ENCODE measurements around the gene GRHPR.

GRHPR gene

DNA sequence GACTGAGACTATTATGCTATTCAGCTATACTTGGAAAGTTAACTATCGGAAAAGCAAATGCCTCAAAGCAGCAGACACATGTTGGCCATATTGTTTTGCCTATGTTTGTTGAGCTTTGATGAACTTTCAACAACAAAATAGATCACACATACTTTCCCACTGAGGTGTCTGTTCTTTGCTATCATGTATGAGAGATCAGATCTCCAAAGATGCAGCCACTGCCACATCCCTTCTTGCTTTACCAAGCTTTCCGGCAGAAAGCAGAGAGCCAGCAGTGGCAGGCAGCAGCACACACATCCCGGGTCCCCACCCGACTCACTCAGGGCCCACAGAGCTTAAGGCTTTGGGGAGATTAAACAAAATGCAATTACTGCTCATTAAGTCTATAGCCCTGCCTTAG is 23.9 kb downstream of the GRHPR start:
- H3K36me3 ChIP-seq (ENCODE audit: control insufficient read depth in 2 of 2, insufficient read depth in 1 of 2, low read length in 2 of 2), result peaks cover 0 to 25% of the 10 kb centered on the region in 2 experiments; a peak in 2 of 3 replicates
- ChIA-PET POLR2A (no interaction called here), CTCF (interaction anchor here (0.6 kb wide), 2 partner anchors 31 to 573 kb away, joined by 3 read pairs; no protein-coding TSS in a partner anchor)

DNA sequence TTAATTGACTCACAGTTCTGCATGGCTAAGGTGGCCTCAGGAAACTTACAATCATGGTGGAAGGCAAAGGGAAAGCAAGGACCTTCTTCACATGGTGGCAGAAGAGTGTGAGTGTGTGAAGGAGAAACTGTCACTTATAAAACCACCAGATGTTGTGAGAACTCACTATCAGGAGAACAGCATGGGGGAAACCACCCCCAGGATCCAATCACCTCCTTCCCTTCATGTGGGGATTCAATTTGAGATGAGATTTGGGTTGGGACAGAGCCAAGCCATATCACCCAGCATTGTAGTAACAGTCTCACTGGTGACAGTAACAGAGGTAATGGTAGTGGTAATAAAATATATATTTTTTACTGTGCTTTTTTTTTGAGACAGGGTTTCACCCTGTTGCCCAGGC is 24.6 kb downstream of the GRHPR start:
- no peak overlapping the region for H3K27ac ChIP-seq (ENCODE audit: extremely low read depth, low read depth, low read length)
- no peak overlapping the region for H3K4me3 ChIP-seq (ENCODE audit: low read depth, low read length)
- ChIA-PET CTCF (no interaction called here), POLR2A (no interaction called here)
- no peaks in the 10 kb centered on the region for H3K9me3 ChIP-seq (ENCODE audit: control insufficient read depth, insufficient read depth, low read depth, low read length)
- H3K4me1 ChIP-seq (ENCODE audit: control insufficient read depth, insufficient read depth, low read length), result no peaks in the 10 kb centered on the region
- peak; percentile 50; the same call in 1 of the 2 replicates for TF ChIP-seq PRDM1 (tag by site-specific recombination; IDR thresholded peaks at IDR 0.05)
- TF ChIP-seq, protein P1, sequence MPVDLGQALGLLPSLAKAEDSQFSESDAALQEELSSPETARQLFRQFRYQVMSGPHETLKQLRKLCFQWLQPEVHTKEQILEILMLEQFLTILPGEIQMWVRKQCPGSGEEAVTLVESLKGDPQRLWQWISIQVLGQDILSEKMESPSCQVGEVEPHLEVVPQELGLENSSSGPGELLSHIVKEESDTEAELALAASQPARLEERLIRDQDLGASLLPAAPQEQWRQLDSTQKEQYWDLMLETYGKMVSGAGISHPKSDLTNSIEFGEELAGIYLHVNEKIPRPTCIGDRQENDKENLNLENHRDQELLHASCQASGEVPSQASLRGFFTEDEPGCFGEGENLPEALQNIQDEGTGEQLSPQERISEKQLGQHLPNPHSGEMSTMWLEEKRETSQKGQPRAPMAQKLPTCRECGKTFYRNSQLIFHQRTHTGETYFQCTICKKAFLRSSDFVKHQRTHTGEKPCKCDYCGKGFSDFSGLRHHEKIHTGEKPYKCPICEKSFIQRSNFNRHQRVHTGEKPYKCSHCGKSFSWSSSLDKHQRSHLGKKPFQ (tag by site-specific recombination; IDR thresholded peaks at IDR 0.05), result no peak
- H3K36me3 ChIP-seq (ENCODE audit: control insufficient read depth in 2 of 2, insufficient read depth in 1 of 2, low read length in 2 of 2), result peaks cover 0 to 17% of the 10 kb centered on the region in 2 experiments; a peak in 2 of 3 replicates

More for the DNA sequence above, 23.9 kb downstream of the GRHPR start:
- no peaks in the 10 kb centered on the region for H3K9me3 ChIP-seq (ENCODE audit: control insufficient read depth, insufficient read depth, low read depth, low read length)
- TF ChIP-seq ZNF175 (tag by site-specific recombination; IDR thresholded peaks at IDR 0.05), result no peak
- TF ChIP-seq ZBTB7A (tag by site-specific recombination; IDR thresholded peaks at IDR 0.05; ENCODE audit: low read depth), result no peak
- TF ChIP-seq GLIS1 (tag by site-specific recombination; IDR thresholded peaks at IDR 0.05), result no peak
- no peak for TF ChIP-seq ZNF530 (tag by site-specific recombination; IDR thresholded peaks at IDR 0.05; ENCODE audit: low read depth)
- TF ChIP-seq MYNN (tag by site-specific recombination; IDR thresholded peaks at IDR 0.05; ENCODE audit: borderline replicate concordance), result no peak
- no peak for TF ChIP-seq KLF10 (tag by site-specific recombination; IDR thresholded peaks at IDR 0.05)
- no peak for TF ChIP-seq ZNF2 (tag by site-specific recombination; IDR thresholded peaks at IDR 0.05)
- TF ChIP-seq ZNF707 (tag by site-specific recombination; IDR thresholded peaks at IDR 0.05), result no peak
- TF ChIP-seq, protein P2, sequence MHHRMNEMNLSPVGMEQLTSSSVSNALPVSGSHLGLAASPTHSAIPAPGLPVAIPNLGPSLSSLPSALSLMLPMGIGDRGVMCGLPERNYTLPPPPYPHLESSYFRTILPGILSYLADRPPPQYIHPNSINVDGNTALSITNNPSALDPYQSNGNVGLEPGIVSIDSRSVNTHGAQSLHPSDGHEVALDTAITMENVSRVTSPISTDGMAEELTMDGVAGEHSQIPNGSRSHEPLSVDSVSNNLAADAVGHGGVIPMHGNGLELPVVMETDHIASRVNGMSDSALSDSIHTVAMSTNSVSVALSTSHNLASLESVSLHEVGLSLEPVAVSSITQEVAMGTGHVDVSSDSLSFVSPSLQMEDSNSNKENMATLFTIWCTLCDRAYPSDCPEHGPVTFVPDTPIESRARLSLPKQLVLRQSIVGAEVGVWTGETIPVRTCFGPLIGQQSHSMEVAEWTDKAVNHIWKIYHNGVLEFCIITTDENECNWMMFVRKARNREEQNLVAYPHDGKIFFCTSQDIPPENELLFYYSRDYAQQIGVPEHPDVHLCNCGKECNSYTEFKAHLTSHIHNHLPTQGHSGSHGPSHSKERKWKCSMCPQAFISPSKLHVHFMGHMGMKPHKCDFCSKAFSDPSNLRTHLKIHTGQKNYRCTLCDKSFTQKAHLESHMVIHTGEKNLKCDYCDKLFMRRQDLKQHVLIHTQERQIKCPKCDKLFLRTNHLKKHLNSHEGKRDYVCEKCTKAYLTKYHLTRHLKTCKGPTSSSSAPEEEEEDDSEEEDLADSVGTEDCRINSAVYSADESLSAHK (tag by site-specific recombination; IDR thresholded peaks at IDR 0.05), result no peak
- TF ChIP-seq, protein P3, sequence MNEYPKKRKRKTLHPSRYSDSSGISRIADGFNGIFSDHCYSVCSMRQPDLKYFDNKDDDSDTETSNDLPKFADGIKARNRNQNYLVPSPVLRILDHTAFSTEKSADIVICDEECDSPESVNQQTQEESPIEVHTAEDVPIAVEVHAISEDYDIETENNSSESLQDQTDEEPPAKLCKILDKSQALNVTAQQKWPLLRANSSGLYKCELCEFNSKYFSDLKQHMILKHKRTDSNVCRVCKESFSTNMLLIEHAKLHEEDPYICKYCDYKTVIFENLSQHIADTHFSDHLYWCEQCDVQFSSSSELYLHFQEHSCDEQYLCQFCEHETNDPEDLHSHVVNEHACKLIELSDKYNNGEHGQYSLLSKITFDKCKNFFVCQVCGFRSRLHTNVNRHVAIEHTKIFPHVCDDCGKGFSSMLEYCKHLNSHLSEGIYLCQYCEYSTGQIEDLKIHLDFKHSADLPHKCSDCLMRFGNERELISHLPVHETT (tag by site-specific recombination; IDR thresholded peaks at IDR 0.05), result no peak
- TF ChIP-seq ZNF76 (tag by site-specific recombination; IDR thresholded peaks at IDR 0.05; ENCODE audit: borderline replicate concordance, low read depth), result no peak
- TF ChIP-seq, protein P4, sequence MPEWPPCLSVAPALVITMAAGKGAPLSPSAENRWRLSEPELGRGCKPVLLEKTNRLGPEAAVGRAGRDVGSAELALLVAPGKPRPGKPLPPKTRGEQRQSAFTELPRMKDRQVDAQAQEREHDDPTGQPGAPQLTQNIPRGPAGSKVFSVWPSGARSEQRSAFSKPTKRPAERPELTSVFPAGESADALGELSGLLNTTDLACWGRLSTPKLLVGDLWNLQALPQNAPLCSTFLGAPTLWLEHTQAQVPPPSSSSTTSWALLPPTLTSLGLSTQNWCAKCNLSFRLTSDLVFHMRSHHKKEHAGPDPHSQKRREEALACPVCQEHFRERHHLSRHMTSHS (tag by site-specific recombination; IDR thresholded peaks at IDR 0.05), result no peak
- no peaks in the 10 kb centered on the region for H3K4me1 ChIP-seq (ENCODE audit: control insufficient read depth, insufficient read depth, low read length)
- H3K27ac ChIP-seq (ENCODE audit: extremely low read depth, low read depth, low read length), result no peak overlapping the region
- H3K4me3 ChIP-seq (ENCODE audit: low read depth, low read length), result no peak overlapping the region
